ENCODE data around the gene MYOZ3. TPM values are rescaled to one million over a fixed set of nuclear protein-coding genes. Genes with fewer than 3 reads are reported as not detected.

Gene MYOZ3
- total RNA-seq, 1 experiment from 2014 or later: 0.10 TPM

- Histone ChIP-seq H3K27me3 (ENCODE audit: insufficient read depth, low read length) (no peaks in the 10 kb centered on the region), H4K20me1 (ENCODE audit: insufficient read depth) (no peaks in the 10 kb centered on the region), H3K4me2 (ENCODE audit: low read length) (no peak overlapping the region), H3K36me3 (ENCODE audit: control insufficient read depth in 1 of 2, insufficient read depth in 2 of 2, low read length in 2 of 2) (no peaks in the 10 kb centered on the region), H3K79me2 (ENCODE audit: insufficient read depth, low read length) (no peaks in the 10 kb centered on the region), H3K9me2 (ENCODE audit: insufficient read depth) (no peaks in the 10 kb centered on the region), H3K4me1 (ENCODE audit: control insufficient read depth in 1 of 2, insufficient read depth in 2 of 2, low read length in 2 of 2) (peaks cover 4 to 15% of the 10 kb centered on the region in 2 experiments; a peak in 3 of 4 replicates), H2AFZ (ENCODE audit: low read depth, low read length, poor library complexity, severe bottlenecking) (no peak overlapping the region), H3K4me3 (replicated peaks in 1 of 2; ENCODE audit: low read depth in 1 of 2, low read length in 2 of 2) (no peak overlapping the region), H3K9ac (ENCODE audit: low read length) (no peak overlapping the region), H3K9me3 (ENCODE audit: control insufficient read depth in 1 of 2, insufficient read depth in 1 of 2, low read depth in 1 of 2, low read length in 2 of 2) (no peaks in the 10 kb centered on the region), H3K27ac (ENCODE audit: low read depth, low read length) (no peak overlapping the region)
- ChIA-PET RAD21 (ENCODE audit: low non-redundant PET in 1 of 2, low total read pairs in 2 of 2, uncharacterized antibody in 2 of 2, unreplicated experiment in 2 of 2) (no interaction called here), POLR2A (no interaction called here), CTCF (interaction anchor here (0.8 to 1.6 kb wide), 6 partner anchors 10 to 94 kb away, joined by 3 to 5 read pairs (median 3); partner anchors contain the start of gene SYNPO)
- intact Hi-C loops (cut with micrococcal nuclease): no loop called here
- no peak for ATAC-seq
- no TSS peak for BruUV-seq (replicated peaks)
- DNase-seq (ENCODE audit: low read depth, low spot score): no peak
- TF ChIP-seq JUND (IDR thresholded peaks at IDR 0.05): no peak
- TF ChIP-seq RAD21 (IDR thresholded peaks at IDR 0.05; ENCODE audit: low read depth): no peak
- no peak for TF ChIP-seq REST (IDR thresholded peaks at IDR 0.05; ENCODE audit: low read depth)
- no peak for TF ChIP-seq EGR1 (IDR thresholded peaks at IDR 0.05; ENCODE audit: low read depth)
- no peak for TF ChIP-seq SIN3A (IDR thresholded peaks at IDR 0.05; ENCODE audit: low read depth)
- TF ChIP-seq POLR2A (IDR thresholded peaks at IDR 0.05; ENCODE audit: borderline replicate concordance, extremely low read depth, insufficient read depth, insufficient read length): no peak
- no peak; a peak in 1 of 6 replicates for TF ChIP-seq CTCF (IDR thresholded peaks at IDR 0.05 in 2 of 3, conservative IDR thresholded peaks at IDR 0.05 in 1 of 3; ENCODE audit: borderline replicate concordance in 1 of 3, insufficient read depth in 1 of 3, low read depth in 2 of 3, low read length in 2 of 3)
- TF ChIP-seq SP1 (IDR thresholded peaks at IDR 0.05; ENCODE audit: low read depth): no peak
- no peak for TF ChIP-seq EZH2phosphoT487 (IDR thresholded peaks at IDR 0.05; ENCODE audit: borderline replicate concordance)
- TF ChIP-seq POLR2AphosphoS5 (IDR thresholded peaks at IDR 0.05; ENCODE audit: low read depth, low read length): no peak
Observed at GRCh38 chr5:150653145-150653761, 7.8 kb upstream of the MYOZ3 start.

All from HCT116 (cell line).